ENCODE results near the gene ALG14. TPM values are rescaled to one million over a fixed set of nuclear protein-coding genes. Genes with fewer than 3 reads are reported as not detected.
A peak's percentile ranks its signal among the peaks of the same experiment; 100 is the strongest.

The ALG14 gene
- polyA plus RNA-seq, 1 of the 3 experiments (the other 2 are of a cell fraction) = 2.5 TPM

DNA sequence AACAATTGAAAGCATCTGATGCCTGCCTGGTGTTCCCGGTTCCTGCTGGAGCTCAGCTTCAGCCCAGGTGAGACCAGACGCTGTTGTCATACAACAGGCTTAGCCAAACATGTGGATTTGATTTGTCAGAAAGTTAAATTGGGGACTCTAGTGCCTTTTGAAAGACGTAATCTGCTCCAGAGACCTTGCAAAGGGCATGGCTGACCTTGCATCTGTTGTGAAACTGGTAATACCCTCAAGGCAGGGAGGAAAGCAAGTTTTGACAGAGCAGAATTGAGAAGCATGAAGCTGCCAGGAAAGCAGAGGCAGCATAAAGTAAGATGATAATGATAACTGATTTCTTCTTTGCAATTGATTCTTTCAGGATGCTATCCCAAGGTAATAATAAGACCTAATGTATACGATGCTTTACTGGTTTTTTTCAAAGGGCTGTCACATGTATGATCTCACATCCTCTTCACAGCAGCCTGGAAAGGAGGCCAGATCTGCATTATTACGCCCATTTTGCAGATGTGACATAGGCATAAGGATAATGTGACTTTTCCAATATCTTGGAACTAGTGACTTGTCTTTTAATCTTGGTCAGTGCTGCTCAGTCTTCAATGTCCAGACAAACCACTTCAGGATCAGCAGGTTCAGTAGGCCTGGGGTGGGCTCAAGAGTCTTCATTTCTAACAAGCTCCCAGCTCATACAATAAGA is 121.1 kb downstream of the ALG14 start (continued):
- TF ChIP-seq, protein P1, sequence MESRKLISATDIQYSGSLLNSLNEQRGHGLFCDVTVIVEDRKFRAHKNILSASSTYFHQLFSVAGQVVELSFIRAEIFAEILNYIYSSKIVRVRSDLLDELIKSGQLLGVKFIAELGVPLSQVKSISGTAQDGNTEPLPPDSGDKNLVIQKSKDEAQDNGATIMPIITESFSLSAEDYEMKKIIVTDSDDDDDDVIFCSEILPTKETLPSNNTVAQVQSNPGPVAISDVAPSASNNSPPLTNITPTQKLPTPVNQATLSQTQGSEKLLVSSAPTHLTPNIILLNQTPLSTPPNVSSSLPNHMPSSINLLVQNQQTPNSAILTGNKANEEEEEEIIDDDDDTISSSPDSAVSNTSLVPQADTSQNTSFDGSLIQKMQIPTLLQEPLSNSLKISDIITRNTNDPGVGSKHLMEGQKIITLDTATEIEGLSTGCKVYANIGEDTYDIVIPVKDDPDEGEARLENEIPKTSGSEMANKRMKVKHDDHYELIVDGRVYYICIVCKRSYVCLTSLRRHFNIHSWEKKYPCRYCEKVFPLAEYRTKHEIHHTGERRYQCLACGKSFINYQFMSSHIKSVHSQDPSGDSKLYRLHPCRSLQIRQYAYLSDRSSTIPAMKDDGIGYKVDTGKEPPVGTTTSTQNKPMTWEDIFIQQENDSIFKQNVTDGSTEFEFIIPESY (IDR thresholded peaks at IDR 0.05; ENCODE audit: borderline replicate concordance, low read depth) = no peak
- TF ChIP-seq NRF1 (IDR thresholded peaks at IDR 0.05; ENCODE audit: low read depth, low read length) = no peak
- TF ChIP-seq, protein P2, sequence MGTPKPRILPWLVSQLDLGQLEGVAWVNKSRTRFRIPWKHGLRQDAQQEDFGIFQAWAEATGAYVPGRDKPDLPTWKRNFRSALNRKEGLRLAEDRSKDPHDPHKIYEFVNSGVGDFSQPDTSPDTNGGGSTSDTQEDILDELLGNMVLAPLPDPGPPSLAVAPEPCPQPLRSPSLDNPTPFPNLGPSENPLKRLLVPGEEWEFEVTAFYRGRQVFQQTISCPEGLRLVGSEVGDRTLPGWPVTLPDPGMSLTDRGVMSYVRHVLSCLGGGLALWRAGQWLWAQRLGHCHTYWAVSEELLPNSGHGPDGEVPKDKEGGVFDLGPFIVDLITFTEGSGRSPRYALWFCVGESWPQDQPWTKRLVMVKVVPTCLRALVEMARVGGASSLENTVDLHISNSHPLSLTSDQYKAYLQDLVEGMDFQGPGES (IDR thresholded peaks at IDR 0.05; ENCODE audit: low read depth, low read length) = no peak
- TF ChIP-seq MXI1 (IDR thresholded peaks at IDR 0.05; ENCODE audit: low read depth, low read length) = peak; percentile 77; the same call in 1 of the 2 replicates
- no peak for TF ChIP-seq ELF1 (IDR thresholded peaks at IDR 0.05)
- no peak for TF ChIP-seq JUND (IDR thresholded peaks at IDR 0.05)
- no peak for TF ChIP-seq TEAD4 (IDR thresholded peaks at IDR 0.05; ENCODE audit: borderline replicate concordance, insufficient read depth)
- TF ChIP-seq CHD2 (IDR thresholded peaks at IDR 0.05; ENCODE audit: low read length, partially characterized antibody) = peak; percentile 68
- TF ChIP-seq RXRA (IDR thresholded peaks at IDR 0.05; ENCODE audit: borderline replicate concordance, low read depth) = no peak
- peak; percentile 36; the same call in 1 of the 2 replicates for TF ChIP-seq RAD21 (IDR thresholded peaks at IDR 0.05; ENCODE audit: low read length)
- TF ChIP-seq, protein P3, sequence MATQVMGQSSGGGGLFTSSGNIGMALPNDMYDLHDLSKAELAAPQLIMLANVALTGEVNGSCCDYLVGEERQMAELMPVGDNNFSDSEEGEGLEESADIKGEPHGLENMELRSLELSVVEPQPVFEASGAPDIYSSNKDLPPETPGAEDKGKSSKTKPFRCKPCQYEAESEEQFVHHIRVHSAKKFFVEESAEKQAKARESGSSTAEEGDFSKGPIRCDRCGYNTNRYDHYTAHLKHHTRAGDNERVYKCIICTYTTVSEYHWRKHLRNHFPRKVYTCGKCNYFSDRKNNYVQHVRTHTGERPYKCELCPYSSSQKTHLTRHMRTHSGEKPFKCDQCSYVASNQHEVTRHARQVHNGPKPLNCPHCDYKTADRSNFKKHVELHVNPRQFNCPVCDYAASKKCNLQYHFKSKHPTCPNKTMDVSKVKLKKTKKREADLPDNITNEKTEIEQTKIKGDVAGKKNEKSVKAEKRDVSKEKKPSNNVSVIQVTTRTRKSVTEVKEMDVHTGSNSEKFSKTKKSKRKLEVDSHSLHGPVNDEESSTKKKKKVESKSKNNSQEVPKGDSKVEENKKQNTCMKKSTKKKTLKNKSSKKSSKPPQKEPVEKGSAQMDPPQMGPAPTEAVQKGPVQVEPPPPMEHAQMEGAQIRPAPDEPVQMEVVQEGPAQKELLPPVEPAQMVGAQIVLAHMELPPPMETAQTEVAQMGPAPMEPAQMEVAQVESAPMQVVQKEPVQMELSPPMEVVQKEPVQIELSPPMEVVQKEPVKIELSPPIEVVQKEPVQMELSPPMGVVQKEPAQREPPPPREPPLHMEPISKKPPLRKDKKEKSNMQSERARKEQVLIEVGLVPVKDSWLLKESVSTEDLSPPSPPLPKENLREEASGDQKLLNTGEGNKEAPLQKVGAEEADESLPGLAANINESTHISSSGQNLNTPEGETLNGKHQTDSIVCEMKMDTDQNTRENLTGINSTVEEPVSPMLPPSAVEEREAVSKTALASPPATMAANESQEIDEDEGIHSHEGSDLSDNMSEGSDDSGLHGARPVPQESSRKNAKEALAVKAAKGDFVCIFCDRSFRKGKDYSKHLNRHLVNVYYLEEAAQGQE (IDR thresholded peaks at IDR 0.05; ENCODE audit: low read depth, low read length) = no peak
- TF ChIP-seq, protein P4, sequence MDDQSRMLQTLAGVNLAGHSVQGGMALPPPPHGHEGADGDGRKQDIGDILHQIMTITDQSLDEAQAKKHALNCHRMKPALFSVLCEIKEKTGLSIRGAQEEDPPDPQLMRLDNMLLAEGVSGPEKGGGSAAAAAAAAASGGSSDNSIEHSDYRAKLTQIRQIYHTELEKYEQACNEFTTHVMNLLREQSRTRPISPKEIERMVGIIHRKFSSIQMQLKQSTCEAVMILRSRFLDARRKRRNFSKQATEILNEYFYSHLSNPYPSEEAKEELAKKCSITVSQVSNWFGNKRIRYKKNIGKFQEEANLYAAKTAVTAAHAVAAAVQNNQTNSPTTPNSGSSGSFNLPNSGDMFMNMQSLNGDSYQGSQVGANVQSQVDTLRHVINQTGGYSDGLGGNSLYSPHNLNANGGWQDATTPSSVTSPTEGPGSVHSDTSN (IDR thresholded peaks at IDR 0.05) = no peak; the same call in 1 of the 2 replicates
- TF ChIP-seq, protein P5, sequence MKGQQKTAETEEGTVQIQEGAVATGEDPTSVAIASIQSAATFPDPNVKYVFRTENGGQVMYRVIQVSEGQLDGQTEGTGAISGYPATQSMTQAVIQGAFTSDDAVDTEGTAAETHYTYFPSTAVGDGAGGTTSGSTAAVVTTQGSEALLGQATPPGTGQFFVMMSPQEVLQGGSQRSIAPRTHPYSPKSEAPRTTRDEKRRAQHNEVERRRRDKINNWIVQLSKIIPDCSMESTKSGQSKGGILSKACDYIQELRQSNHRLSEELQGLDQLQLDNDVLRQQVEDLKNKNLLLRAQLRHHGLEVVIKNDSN (IDR thresholded peaks at IDR 0.05; ENCODE audit: borderline replicate concordance, low read depth) = no peak
- peak; percentile 81 for TF ChIP-seq RCOR1 (IDR thresholded peaks at IDR 0.05; ENCODE audit: low read length)
- TF ChIP-seq RFX5 (IDR thresholded peaks at IDR 0.05; ENCODE audit: low read length) = no peak
- no peak for TF ChIP-seq MEF2A (IDR thresholded peaks at IDR 0.05; ENCODE audit: borderline replicate concordance, low read depth)

Data from SK-N-SH (cell line).